ENCODE data around the gene STX2.
A peak's percentile ranks its signal among the peaks of the same experiment; 100 is the strongest.

STX2 gene

DNA sequence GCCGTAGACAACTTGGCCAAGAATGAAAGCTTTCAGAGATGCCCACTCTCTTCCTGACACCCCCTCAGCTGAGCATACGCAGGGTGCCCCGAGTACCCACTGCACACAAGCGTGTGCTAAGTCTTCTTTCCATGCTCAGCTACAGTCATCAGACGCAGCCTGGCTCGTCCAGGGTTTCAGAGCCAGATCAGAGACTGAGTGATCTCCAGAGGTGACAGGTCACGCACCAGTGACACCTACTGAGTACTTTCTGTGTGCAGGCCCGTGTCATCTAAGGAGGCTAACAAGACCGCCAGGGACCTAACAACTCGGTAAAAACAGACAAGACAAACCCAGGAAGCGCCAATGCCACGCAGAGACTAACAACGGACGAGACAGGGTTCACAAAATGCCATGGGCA, 25.1 kb downstream of the STX2 start:
- no peak overlapping the region for H3K4me3 ChIP-seq (ENCODE audit: low read length)
- DNase-seq (ENCODE audit: low read depth) = no peak
- TF ChIP-seq, protein P1, sequence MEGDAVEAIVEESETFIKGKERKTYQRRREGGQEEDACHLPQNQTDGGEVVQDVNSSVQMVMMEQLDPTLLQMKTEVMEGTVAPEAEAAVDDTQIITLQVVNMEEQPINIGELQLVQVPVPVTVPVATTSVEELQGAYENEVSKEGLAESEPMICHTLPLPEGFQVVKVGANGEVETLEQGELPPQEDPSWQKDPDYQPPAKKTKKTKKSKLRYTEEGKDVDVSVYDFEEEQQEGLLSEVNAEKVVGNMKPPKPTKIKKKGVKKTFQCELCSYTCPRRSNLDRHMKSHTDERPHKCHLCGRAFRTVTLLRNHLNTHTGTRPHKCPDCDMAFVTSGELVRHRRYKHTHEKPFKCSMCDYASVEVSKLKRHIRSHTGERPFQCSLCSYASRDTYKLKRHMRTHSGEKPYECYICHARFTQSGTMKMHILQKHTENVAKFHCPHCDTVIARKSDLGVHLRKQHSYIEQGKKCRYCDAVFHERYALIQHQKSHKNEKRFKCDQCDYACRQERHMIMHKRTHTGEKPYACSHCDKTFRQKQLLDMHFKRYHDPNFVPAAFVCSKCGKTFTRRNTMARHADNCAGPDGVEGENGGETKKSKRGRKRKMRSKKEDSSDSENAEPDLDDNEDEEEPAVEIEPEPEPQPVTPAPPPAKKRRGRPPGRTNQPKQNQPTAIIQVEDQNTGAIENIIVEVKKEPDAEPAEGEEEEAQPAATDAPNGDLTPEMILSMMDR (IDR thresholded peaks at IDR 0.05; ENCODE audit: insufficient read depth, low read depth, low read length, missing control alignments) = no peak

DNA sequence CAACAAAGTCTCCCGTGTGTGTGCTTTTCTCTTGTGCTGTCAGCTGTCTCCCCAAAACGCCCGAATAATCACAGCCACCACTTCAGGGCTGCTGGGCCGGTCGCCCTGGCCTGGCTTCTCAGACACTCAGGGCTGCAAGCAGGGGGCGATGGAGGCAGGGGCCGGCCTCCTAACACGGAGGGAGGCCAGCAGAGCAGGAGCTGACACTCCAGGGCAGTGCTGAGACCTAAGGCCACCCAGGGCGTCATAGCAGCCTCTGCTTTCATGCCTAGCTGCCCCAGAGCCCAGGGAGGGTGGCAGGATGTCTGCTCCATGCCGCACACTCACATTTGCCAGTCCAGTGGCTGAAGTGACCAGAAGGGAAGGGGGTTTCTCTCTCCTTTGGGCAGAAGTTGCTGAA, 25.6 kb downstream of the STX2 start:
- DNase-seq (ENCODE audit: low read depth) = no peak
- TF ChIP-seq, protein P1 (IDR thresholded peaks at IDR 0.05; ENCODE audit: insufficient read depth, low read depth, low read length, missing control alignments) = no peak
- no peak overlapping the region for H3K4me3 ChIP-seq (ENCODE audit: low read length)

DNA sequence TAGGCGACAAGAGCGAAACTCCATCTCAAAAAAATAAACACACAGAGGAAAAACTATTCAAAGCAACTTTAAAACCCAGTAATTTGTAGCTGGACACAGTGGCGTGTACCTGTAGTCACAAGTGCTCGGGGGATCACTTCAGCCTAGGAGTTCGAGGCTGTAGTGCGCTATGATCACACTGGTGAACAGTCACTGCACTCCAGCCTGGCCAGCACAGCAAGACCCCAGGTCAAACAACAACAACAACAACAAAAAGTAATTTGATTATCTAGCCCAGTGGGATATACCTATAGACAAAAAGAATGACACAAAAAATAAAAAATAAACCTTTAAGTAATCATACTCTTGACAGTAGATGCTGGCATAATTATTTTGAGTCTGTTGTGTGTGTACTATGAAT, 29.3 kb downstream of the STX2 start:
- DNase-seq (ENCODE audit: low read depth) = no peak
- TF ChIP-seq, protein P1 (IDR thresholded peaks at IDR 0.05; ENCODE audit: insufficient read depth, low read depth, low read length, missing control alignments) = no peak
- no peak overlapping the region for H3K4me3 ChIP-seq (ENCODE audit: low read length)

DNA sequence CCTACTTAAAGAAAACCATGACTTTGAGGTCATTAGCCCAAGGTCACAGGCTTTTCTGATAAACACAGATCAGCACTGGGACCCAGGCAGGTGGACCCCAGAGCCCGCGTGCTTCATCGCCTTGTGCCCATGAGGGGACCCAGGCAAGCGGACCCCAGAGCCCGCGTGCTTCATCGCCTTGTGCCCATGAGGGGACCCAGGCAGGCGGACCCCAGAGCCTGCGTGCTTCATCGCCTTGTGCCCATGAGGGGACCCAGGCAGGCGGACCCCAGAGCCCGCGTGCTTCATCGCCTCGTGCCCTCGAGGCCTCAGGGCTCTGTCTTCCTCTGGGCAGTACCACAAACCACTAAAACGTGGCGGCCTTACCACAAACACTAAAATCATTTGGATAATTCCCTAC, 31.7 kb downstream of the STX2 start:
- no peak overlapping the region for H3K4me3 ChIP-seq (ENCODE audit: low read length)
- TF ChIP-seq, protein P1 (IDR thresholded peaks at IDR 0.05; ENCODE audit: insufficient read depth, low read depth, low read length, missing control alignments) = no peak
- DNase-seq (ENCODE audit: low read depth) = no peak

DNA sequence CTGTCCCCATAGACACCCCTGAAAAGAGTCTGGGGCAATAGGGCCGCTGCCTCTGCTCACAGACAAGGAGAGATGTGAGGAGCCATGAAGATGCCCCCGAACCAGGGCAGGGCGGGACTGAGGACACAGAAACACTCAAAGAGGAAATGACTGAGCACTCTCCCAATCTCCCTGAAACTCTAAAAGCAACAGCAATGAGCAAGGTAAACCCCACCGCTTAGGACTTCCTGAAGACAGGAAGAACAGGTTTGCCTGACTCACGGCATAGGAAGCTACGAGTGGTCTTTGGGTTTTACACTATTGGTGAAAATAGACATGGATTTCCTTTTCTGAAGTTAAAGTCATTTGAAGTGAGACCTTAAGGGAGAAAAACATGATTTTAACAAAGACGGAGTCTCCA, 32.5 kb downstream of the STX2 start:
- no peak overlapping the region for H3K4me3 ChIP-seq (ENCODE audit: low read length)
- DNase-seq (ENCODE audit: low read depth) = peak; percentile 80
- TF ChIP-seq, protein P1 (IDR thresholded peaks at IDR 0.05; ENCODE audit: insufficient read depth, low read depth, low read length, missing control alignments) = no peak

DNA sequence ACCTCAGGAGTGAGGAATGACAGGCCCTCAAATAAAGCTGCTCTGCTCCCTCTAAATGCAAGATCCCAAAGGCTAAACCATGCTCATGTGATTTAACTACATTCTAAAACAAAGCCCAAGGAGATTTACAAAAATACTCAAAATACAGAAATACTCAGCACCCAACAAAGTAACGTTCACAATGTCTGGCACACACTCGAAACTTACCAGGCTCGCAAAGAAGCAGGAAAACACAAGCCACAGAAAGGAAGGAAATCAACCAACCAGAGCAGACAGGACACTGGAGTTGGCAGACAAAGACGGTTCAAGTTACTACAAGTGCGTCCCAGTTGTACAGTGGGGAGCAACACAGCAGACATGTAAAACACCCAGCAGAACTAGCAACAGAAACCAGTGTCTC, 33.4 kb downstream of the STX2 start:
- TF ChIP-seq, protein P1 (IDR thresholded peaks at IDR 0.05; ENCODE audit: insufficient read depth, low read depth, low read length, missing control alignments) = no peak
- H3K4me3 ChIP-seq (ENCODE audit: low read length) = no peak overlapping the region
- DNase-seq (ENCODE audit: low read depth) = no peak

DNA sequence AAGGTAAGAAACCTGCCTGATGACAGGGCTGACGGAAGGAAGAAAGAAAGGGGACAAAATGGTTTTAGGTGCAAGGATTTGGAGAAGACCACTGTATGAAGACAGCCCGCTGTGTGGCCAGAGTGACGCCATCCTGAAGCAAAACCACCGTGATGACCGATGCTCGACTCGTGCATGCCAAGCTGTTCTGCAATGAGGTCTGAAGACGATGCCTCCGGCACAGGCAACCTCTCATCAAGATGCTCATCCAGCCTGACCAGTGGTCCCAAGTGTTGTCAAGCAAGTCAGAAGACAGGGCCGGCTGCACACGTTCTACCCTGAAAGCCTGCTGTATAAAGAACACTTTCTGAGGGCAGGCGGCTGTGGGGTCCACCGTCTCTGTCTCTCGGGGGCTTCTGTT, 34.8 kb downstream of the STX2 start:
- TF ChIP-seq, protein P1 (IDR thresholded peaks at IDR 0.05; ENCODE audit: insufficient read depth, low read depth, low read length, missing control alignments) = no peak
- H3K4me3 ChIP-seq (ENCODE audit: low read length) = no peak overlapping the region
- DNase-seq (ENCODE audit: low read depth) = no peak

Data from epithelial cell of esophagus (primary cell).